Activated CD4-positive, alpha-beta T cell treated with anti-CD3 and anti-CD28 coated beads, Interleukin-2, amount 50 U/mL, for 24 hours (primary cell): ENCODE measurements around the gene IFITM5.
"Not testable (repeated sequence)": the region's sequence is repeated elsewhere in the genome, so short reads cannot be mapped to it uniquely, and the experiment has no call there.

Experiments
- DNase-seq, 2 donors: peaks; one replicate each; pipeline ENCODE4 v3.0.0-alpha.2; 2020; ENCODE audit warnings: low read depth in 1 of 2, low spot score in 1 of 2

IFITM5 gene

DNA sequence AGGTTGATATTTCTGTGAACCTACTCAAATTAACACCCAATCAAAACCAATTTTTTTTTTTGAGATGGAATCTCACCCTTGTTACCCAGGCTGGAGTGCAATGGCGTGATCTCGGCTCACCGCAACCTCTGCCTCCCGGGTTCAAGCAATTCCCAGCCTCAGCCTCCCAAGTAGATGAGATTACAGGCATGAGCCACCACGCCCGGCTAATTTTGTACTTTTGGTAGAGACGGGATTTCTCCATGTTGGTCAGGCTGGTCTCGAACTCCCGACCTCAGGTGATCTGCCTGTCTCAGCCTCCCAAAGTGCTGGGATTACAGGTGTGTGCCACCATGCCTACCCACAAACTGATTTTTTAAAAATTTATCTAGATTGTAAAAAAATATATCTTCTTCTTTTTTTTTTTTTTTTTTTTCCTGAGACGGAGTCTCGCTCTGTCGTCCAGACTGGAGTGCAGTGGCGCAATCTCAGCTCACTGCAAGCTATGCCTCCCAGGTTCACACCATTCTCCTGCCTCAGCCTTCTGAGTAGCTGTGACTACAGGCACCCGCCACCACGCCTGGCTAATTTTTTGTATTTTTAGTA, 29.3 kb upstream of the IFITM5 start:
- DNase-seq, result not testable (repeated sequence)

- no peak for DNase-seq
These were observed 28.7 kb upstream of the IFITM5 start for GRCh38 chr11:328012-328411.

- no peak for DNase-seq
These were observed 28.2 kb upstream of the IFITM5 start for GRCh38 chr11:327581-327923.

DNA sequence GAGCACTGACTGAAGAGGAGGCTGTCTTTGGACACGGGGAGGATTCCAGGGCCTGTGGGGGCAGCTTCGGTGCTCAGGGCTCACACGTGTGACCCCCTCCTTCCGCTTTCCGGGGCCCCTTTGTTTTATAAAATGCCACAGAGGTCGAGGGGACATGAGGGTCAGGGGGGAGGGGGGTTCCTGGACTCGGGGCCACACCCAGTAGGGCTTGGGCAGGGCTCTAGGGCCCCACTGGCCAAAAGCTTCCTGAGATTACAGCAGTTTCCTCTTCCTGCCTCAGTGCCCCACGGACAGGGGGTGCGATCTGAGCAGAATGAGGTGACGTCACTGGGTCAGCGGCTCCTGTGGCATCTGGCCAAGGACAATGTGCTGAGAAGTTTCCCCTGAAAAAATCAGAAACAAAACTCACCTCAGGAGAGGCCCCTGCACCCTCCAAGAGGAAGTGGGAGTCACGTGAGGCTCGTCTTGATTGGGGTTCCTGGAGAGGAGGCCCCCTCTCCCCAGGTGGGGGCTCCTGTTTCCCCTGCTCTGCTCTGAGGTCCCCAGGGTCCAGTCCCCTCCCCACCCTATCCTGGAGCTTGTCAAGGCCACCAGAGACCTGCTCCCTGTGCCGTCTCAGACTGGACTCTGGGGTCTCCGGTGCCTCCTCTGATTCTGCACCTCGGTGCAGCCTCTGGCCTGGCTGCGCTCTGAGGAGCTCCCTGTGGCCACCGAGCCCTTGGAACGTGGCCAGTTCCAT, 27.7 kb upstream of the IFITM5 start:
- DNase-seq, result no peak

DNA sequence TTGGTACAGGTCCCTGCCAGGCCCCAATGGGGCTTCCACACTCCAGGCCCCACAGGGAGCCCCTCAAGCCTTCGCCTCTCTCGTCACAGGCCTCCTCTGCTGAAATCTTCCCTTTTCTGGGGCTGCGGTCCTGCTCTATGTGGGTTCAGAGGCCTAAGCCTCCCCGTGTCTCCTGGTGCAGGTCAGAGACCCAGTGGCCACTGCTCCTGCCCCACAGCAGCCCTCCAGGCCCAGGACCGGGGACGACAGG, 27.2 kb upstream of the IFITM5 start:
- DNase-seq, result no peak

GRCh38 chr11:325796-326591, 26.7 kb upstream of the IFITM5 start:
- DNase-seq, result no peak

- not testable (repeated sequence) for DNase-seq
These were observed 25.5 kb upstream of the IFITM5 start for GRCh38 chr11:324593-325517.

GRCh38 chr11:324156-324555, 24.8 kb upstream of the IFITM5 start:
- DNase-seq, result no peak

GRCh38 chr11:319888-320273, 20.6 kb upstream of the IFITM5 start:
- not testable (repeated sequence) for DNase-seq

DNA sequence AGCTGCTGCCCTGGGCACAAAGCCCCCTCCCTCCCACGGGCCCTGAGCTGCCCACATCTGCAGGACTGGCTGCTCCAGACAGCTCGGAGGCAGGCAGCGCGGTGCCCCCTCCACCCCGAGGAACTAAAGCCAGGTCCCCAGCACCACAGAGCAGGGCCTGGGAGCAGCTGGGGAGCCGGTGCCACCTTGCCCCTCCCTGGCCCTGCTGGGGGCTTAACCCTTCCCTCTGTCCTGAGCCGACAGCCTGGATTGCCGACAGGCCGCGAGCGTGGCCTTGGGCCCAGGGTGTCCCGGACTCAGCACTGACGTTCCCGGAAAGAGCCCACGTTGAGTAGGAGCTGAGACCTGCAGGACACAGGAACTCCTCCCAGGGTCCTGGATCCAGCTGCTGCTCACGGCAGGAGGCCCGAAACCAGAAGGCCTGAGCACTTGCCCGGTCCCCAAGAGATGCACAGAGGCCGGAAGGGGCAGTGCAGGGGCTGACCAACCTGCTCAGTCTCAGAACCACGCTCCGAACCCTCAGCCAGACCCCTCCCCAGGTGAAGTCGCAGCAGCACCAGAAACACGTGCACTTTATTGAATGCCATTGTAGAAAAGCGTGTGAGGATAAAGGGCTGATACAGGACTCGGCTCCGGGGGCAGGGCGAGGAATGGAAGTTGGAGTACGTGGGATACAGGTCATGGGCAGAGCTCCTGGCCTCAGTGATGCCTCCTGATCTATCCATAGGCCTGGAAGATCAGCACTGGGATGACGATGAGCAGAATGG, 20.0 kb upstream of the IFITM5 start:
- not testable (repeated sequence) for DNase-seq

- DNase-seq, result not testable (repeated sequence)
These were observed 19.2 kb upstream of the IFITM5 start for GRCh38 chr11:318405-319120.

GRCh38 chr11:317668-318404, 18.5 kb upstream of the IFITM5 start:
- DNase-seq, result not testable (repeated sequence)

DNA sequence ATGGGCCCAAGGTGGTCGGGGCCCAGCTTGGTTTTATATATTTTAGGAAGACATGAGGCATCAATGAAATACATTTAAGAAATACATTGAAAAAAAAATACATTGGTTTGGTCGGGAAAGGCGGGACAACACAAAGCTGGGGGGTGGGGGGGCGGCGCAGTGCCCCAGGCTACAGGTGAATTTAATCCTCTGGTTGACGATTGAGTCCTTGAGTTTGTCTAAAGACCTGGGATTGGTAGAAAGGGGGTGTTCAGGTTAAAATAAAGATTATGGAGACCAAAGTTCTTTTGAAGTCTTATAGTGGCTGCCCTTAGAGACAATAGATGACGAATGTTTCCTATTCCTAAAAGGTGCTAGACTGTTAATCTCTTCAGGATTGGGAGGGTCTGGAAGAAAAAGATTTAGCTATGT, 17.6 kb upstream of the IFITM5 start:
- DNase-seq, result no peak

DNA sequence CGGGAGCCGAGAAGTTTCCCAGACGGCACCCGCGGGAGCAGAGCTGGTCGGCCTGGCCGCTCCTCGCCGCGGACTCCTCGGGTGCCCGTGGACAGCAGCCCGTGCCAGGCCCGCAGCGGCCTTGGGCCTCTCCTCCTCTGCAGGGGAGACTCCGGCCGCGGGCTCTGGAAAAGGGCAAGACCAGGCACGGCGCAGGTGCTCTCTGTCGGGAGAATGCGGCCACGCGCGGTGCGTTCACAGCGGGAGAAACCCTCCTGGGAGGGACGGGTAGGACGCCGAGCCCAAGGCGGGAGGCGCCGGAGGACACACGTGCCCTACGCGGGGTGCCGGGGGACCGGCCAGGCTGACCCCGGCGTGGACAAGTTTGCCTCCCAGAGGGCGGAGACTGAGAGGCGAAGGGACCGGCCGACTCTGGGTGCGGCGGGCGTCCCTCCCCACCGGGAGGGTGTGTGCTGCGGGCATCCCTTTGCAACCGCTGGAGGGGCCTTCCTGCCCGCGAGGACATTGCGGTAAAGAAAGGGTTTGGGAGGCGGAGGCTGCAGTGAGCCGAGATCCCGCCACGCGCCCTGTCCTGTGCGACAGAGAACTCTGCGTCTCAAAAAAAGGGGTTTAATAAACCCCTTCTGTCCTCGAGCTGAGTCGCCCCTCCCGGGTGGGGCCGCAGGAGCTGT, 16.8 kb upstream of the IFITM5 start:
- DNase-seq, result no peak

- no peak for DNase-seq
These were observed 16.2 kb upstream of the IFITM5 start for GRCh38 chr11:315516-315994.

DNA sequence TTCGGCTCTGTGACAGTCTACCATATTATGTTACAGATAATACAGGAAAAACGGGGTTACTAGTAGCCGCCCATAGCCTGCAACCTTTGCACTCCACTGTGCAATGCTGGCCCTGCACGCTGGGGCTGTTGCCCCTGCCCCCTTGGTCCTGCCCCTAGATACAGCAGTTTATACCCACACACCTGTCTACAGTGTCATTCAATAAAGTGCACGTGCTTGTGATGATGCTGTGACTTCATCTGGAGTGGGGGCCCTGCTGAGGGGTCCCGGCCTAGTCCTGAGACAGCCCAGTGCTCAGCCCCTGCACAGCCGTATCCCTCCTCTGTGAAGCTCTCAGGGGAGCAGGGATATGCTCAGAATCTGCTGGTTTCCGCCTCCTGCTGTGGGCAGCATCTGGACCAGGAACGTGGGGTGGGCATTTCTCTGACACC, 15.7 kb upstream of the IFITM5 start:
- no peak for DNase-seq

- not testable (repeated sequence) for DNase-seq
These were observed 15.2 kb upstream of the IFITM5 start for GRCh38 chr11:314554-314875.

DNA sequence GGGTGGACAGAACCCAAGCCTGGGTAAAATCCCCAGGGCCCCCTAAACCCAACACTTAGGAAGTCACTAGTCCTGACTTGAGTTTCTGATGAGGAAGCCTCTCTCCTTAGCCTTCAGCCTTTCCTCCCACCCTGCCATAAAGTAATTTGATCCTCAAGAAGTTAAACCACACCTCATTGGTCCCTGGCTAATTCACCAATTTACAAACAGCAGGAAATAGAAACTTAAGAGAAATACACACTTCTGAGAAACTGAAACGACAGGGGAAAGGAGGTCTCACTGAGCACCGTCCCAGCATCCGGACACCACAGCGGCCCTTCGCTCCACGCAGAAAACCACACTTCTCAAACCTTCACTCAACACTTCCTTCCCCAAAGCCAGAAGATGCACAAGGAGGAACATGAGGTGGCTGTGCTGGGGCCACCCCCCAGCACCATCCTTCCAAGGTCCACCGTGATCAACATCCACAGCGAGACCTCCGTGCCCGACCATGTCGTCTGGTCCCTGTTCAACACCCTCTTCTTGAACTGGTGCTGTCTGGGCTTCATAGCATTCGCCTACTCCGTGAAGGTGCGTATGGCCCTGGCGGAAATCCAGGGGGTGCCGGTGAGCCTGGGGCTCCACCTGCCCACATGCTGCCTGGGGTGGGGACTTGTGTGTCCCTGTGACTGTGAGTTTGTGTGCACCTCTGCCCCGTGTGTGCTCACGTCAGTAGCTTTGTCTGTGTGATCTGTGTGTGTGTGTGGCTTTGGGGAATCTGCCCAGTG, 14.6 kb upstream of the IFITM5 start, which contains the start of gene IFITM1:
Gene IFITM1, plus strand, starts transcription at position 254 of the 767 bp plus-strand sequence. Its CDS starts 131 bp downstream, at position 385.
- no peak for DNase-seq
